HFFc6 (cell line): Measurements from ENCODE around the gene MRS2. TPM values are rescaled to one million over a fixed set of nuclear protein-coding genes. Genes with fewer than 3 reads are reported as not detected.

ENCODE experiments used
- DNase-seq: peaks from one replicate; pipeline ENCODE4 v3.0.0-alpha.2; 2018
- H3K27ac Mint-ChIP-seq: 2 replicates; pipeline ENCODE4 v1.8.0; 2020; ENCODE audit warnings: mild to moderate bottlenecking, mixed read lengths
- H3K27me3 Mint-ChIP-seq: 2 replicates; pipeline ENCODE4 v1.8.0; 2021; ENCODE audit warnings: mild to moderate bottlenecking, moderate library complexity, mixed read lengths; ENCODE audit not compliant: insufficient read depth
- H3K36me3 Mint-ChIP-seq: 2 replicates; pipeline ENCODE4 v1.8.0; 2021; ENCODE audit warnings: low read depth, mixed read lengths
- H3K4me1 Mint-ChIP-seq: 2 replicates; pipeline ENCODE4 v1.8.0; 2020; ENCODE audit warnings: low read depth, mixed read lengths
- H3K4me3 Mint-ChIP-seq: 2 replicates; pipeline ENCODE4 v1.8.0; 2020; ENCODE audit warnings: mild to moderate bottlenecking, moderate library complexity, mixed read lengths
- H3K9me3 Mint-ChIP-seq: 2 replicates; pipeline ENCODE4 v1.8.0; 2020; ENCODE audit warnings: mild to moderate bottlenecking, mixed read lengths
- CTCF ChIP-seq: fragments of 200-600 bp; sonication (generic); IDR thresholded peaks from 2 replicates; pipeline ENCODE4 v1.5.0; 2021; ENCODE audit warnings: antibody characterized with exemption, mild to moderate bottlenecking
- total RNA-seq, 6 experiments: library from RNA; stranded (reverse); fragmentation: NEBNext Ultra II Directional; extraction: Animal tissue kit (Norgen Biotek cat#: 25700); gene quantifications; 2 replicates in 1 of 6; 3 replicates in 5 of 6; pipeline ENCODE4 v1.2.3, GENCODE V29; 2021

Gene MRS2
- total RNA-seq, 6 experiments from 2014 or later: 14.7 to 21.1 (median 16.9) TPM

GRCh38 chr6:24387818-24388217 is 14.9 kb upstream of the MRS2 start:
- Mint-ChIP-seq H3K9me3 (no peaks in the 10 kb centered on the region), H3K4me3 (no peak overlapping the region), H3K27ac (no peak overlapping the region), H3K4me1 (no peaks in the 10 kb centered on the region), H3K36me3 (no peaks in the 10 kb centered on the region), H3K27me3 (no peaks in the 10 kb centered on the region; the same call in 1 of the 2 replicates)
- no peak for DNase-seq
- no peak for TF ChIP-seq CTCF

GRCh38 chr6:24391208-24391607 is 11.5 kb upstream of the MRS2 start:
- Mint-ChIP-seq H3K9me3 (peaks cover under 1% of the 10 kb centered on the region; the same call in 1 of the 2 replicates), H3K27me3 (peaks cover 2% of the 10 kb centered on the region; the same call in 1 of the 2 replicates), H3K27ac (no peak overlapping the region), H3K4me1 (peaks cover 11% of the 10 kb centered on the region), H3K4me3 (no peak overlapping the region), H3K36me3 (no peaks in the 10 kb centered on the region)
- no peak for DNase-seq
- TF ChIP-seq CTCF: no peak

GRCh38 chr6:24391756-24392405 is 10.9 kb upstream of the MRS2 start:
- Mint-ChIP-seq H3K9me3 (peaks cover 7% of the 10 kb centered on the region; the same call in 1 of the 2 replicates), H3K4me1 (peaks cover 11% of the 10 kb centered on the region), H3K36me3 (no peaks in the 10 kb centered on the region), H3K27ac (no peak overlapping the region), H3K27me3 (peaks cover 5% of the 10 kb centered on the region; the same call in 1 of the 2 replicates), H3K4me3 (no peak overlapping the region)
- DNase-seq: no peak
- no peak for TF ChIP-seq CTCF

GRCh38 chr6:24394061-24394779 is 8.5 kb upstream of the MRS2 start:
- no peaks in the 10 kb centered on the region for H3K36me3 Mint-ChIP-seq
- peaks cover 11% of the 10 kb centered on the region for H3K4me1 Mint-ChIP-seq
- H3K4me3 Mint-ChIP-seq: no peak overlapping the region
- DNase-seq: no peak
- no peak overlapping the region for H3K27ac Mint-ChIP-seq
- H3K9me3 Mint-ChIP-seq: peaks cover 9% of the 10 kb centered on the region; the same call in 1 of the 2 replicates
- no peak for TF ChIP-seq CTCF
- peaks cover 12% of the 10 kb centered on the region for H3K27me3 Mint-ChIP-seq

- no peak for TF ChIP-seq CTCF
- Mint-ChIP-seq H3K4me1 (peaks cover 16% of the 10 kb centered on the region), H3K27me3 (peaks cover 18% of the 10 kb centered on the region), H3K4me3 (peak overlapping the region; percentile 5; the same call in 1 of the 2 replicates), H3K9me3 (peaks cover 9% of the 10 kb centered on the region; the same call in 1 of the 2 replicates), H3K27ac (peak overlapping the region; percentile 10; the same call in 1 of the 2 replicates), H3K36me3 (no peaks in the 10 kb centered on the region)
- peak; percentile 82 for DNase-seq
Observed at GRCh38 chr6:24394780-24395437, 7.8 kb upstream of the MRS2 start.
